CD4-positive, CD25-positive, alpha-beta regulatory T cell (primary cell): Measurements from ENCODE around the gene GRXCR2. TPM values are rescaled to one million over a fixed set of nuclear protein-coding genes. Genes with fewer than 3 reads are reported as not detected.
"Not testable (repeated sequence)": the region's sequence is repeated elsewhere in the genome, so short reads cannot be mapped to it uniquely, and the experiment has no call there.

Experiments
- ATAC-seq, 2 donors: fragments of 150-1000 bp; cut with Tn5 transposase; one replicate each; pipeline ENCODE4 v1.10.0; 2021; ENCODE audit warnings: low read depth in 2 of 2, moderate number of reproducible peaks in 2 of 2, moderate library complexity in 1 of 2
- DNase-seq, 3 donors: peaks; one replicate each; pipeline versions ENCODE4 v3.0.0 to v3.0.0-alpha.2; 2012 to 2022; ENCODE audit warnings: mixed read lengths in 1 of 3
- H3K27ac ChIP-seq: one replicate; pipeline ENCODE4 v1.7.0; 2013; ENCODE audit warnings: mild to moderate bottlenecking, low read length; ENCODE audit not compliant: insufficient read depth, poor library complexity, severe bottlenecking
- H3K27me3 ChIP-seq: one replicate; pipeline ENCODE4 v1.7.0; 2013; ENCODE audit warnings: low read length; ENCODE audit not compliant: control insufficient read depth, insufficient read depth
- H3K36me3 ChIP-seq: one replicate; pipeline ENCODE4 v1.7.0; 2013; ENCODE audit warnings: mild to moderate bottlenecking, low read length, moderate library complexity; ENCODE audit not compliant: control insufficient read depth, insufficient read depth
- H3K4me1 ChIP-seq: 2 replicates; pipeline ENCODE4 v1.7.0; 2013; ENCODE audit warnings: mild to moderate bottlenecking, low read length; ENCODE audit not compliant: insufficient read depth, control insufficient read depth, poor library complexity, severe bottlenecking
- H3K4me3 ChIP-seq: one replicate; pipeline ENCODE4 v1.7.0; 2013; ENCODE audit warnings: low read depth, mild to moderate bottlenecking, low read length, moderate library complexity
- H3K9me3 ChIP-seq, 2 experiments: 1 replicate in 1 of 2; 2 replicates in 1 of 2; pipeline ENCODE4 v1.7.0; 2013; ENCODE audit warnings: low read length in 2 of 2, mild to moderate bottlenecking in 1 of 2, moderate library complexity in 1 of 2; ENCODE audit not compliant: control insufficient read depth in 2 of 2
- H3K27ac Mint-ChIP-seq, 3 donors: one replicate each; pipeline ENCODE4 v1.8.0; 2020 to 2022; ENCODE audit warnings: mild to moderate bottlenecking in 3 of 3, mixed read lengths in 3 of 3, moderate library complexity in 2 of 3
- H3K27me3 Mint-ChIP-seq: one replicate; pipeline ENCODE4 v1.8.0; 2022; ENCODE audit warnings: mild to moderate bottlenecking, mixed read lengths
- H3K36me3 Mint-ChIP-seq: one replicate; pipeline ENCODE4 v1.8.0; 2020; ENCODE audit warnings: mixed read lengths
- H3K4me1 Mint-ChIP-seq, 4 donors: one replicate each; pipeline ENCODE4 v1.8.0; 2020 to 2022; ENCODE audit warnings: mixed read lengths in 4 of 4, mild to moderate bottlenecking in 1 of 4
- H3K4me3 Mint-ChIP-seq, 4 donors: one replicate each; pipeline ENCODE4 v1.8.0; 2020 to 2022; ENCODE audit warnings: mild to moderate bottlenecking in 4 of 4, mixed read lengths in 4 of 4, moderate library complexity in 3 of 4
- H3K9me3 Mint-ChIP-seq, 7 donors: one replicate each; pipeline ENCODE4 v1.8.0; 2020 to 2022; ENCODE audit warnings: mixed read lengths in 7 of 7, mild to moderate bottlenecking in 3 of 7, moderate library complexity in 2 of 7
- polyA plus RNA-seq, 4 donors: library from polyadenylated mRNA; unstranded; fragments of 300-500 nt; fragmentation: Illumina TruSeq; gene quantifications; one replicate each; pipeline ENCODE4 v1.2.3, GENCODE V29; 2021
- total RNA-seq: library from RNA; stranded (reverse); gene quantifications from one replicate; pipeline ENCODE4 v1.2.3, GENCODE V29; 2022

GRXCR2 gene
- total and polyA plus RNA-seq, 5 donors from 2014 or later, result 0.18 TPM; not detected in 4

GRCh38 chr5:145904743-145905142 lies 31.9 kb upstream of the GRXCR2 start:
- Mint-ChIP-seq H3K9me3 (peaks cover 0 to 4% (median 2%) of the 10 kb centered on the region in 7 donors), H3K4me1 (no peaks in the 10 kb centered on the region), H3K36me3 (no peaks in the 10 kb centered on the region), H3K4me3 (no peak overlapping the region), H3K27ac (no peak overlapping the region), H3K27me3 (peaks cover 24% of the 10 kb centered on the region)
- Histone ChIP-seq H3K4me1 (no peaks in the 10 kb centered on the region), H3K36me3 (no peaks in the 10 kb centered on the region), H3K9me3 (no peaks in the 10 kb centered on the region), H3K4me3 (no peak overlapping the region), H3K27me3 (peaks cover 6% of the 10 kb centered on the region), H3K27ac (no peak overlapping the region)
- no peak for ATAC-seq
- no peak for DNase-seq

- no peaks in the 10 kb centered on the region for H3K4me1 Mint-ChIP-seq
- no peaks in the 10 kb centered on the region for H3K36me3 Mint-ChIP-seq
- H3K27ac ChIP-seq, result no peak overlapping the region
- DNase-seq (no peak), ATAC-seq (no peak)
- H3K4me1 ChIP-seq, result no peaks in the 10 kb centered on the region
- H3K36me3 ChIP-seq, result no peaks in the 10 kb centered on the region
- H3K9me3 ChIP-seq, result no peaks in the 10 kb centered on the region
- H3K4me3 ChIP-seq, result no peak overlapping the region
- no peak overlapping the region for H3K4me3 Mint-ChIP-seq
- peaks cover 24% of the 10 kb centered on the region for H3K27me3 Mint-ChIP-seq
- peaks cover 0 to 4% (median 2%) of the 10 kb centered on the region in 7 donors for H3K9me3 Mint-ChIP-seq
- H3K27me3 ChIP-seq, result peaks cover 4% of the 10 kb centered on the region
- H3K27ac Mint-ChIP-seq, result no peak overlapping the region
Observed at GRCh38 chr5:145903867-145904266, 31.1 kb upstream of the GRXCR2 start.

DNA sequence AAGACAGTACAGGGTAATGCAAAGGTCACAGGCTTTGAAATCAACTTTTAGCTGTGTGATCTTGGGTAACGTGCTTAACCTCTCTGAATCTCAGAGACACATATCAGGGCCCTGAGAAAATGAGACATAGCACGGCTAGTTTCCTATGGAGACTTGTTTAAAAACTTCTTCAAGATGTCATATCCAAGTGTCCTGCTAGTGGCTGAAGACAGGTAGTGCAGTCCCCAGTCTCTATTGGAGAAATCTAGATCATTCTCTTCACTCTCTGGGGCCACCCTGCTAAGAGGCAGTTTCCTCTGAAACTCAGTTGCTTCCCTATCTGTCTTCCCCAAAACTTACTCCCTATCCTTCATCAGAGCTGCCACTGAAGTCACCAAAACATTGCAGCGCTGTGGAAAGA lies 30.3 kb upstream of the GRXCR2 start:
- H3K27me3 Mint-ChIP-seq, result peaks cover 28% of the 10 kb centered on the region
- H3K36me3 ChIP-seq, result no peaks in the 10 kb centered on the region

DNA sequence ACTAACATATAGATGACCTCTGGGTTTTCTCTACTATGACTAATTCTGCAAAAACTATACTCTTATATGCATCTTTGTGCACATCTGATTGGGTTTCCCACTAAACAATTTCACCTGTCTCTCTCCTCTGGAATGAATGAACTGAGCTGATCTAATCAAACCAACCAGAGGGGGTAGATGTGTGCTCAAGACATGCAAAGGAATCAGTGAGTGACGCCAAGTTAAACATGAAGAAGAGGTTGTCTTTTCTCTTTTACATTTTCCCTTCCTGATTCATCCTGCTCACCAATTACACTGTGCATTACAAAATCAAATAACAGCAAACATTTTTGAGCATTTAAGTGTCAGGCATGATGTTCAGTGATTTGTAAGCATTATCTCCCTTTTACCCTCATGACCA lies 29.6 kb upstream of the GRXCR2 start:
- Mint-ChIP-seq H3K27ac (no peak overlapping the region), H3K27me3 (peaks cover 34% of the 10 kb centered on the region), H3K4me1 (no peaks in the 10 kb centered on the region), H3K4me3 (no peak overlapping the region), H3K9me3 (peaks cover 0 to 4% (median 2%) of the 10 kb centered on the region in 7 donors), H3K36me3 (no peaks in the 10 kb centered on the region)
- no peak for ATAC-seq
- Histone ChIP-seq H3K36me3 (no peaks in the 10 kb centered on the region), H3K9me3 (no peaks in the 10 kb centered on the region), H3K27me3 (peaks cover 4% of the 10 kb centered on the region), H3K4me3 (no peak overlapping the region), H3K4me1 (no peaks in the 10 kb centered on the region), H3K27ac (no peak overlapping the region)
- DNase-seq, result no peak

More for the DNA sequence above, 30.3 kb upstream of the GRXCR2 start:
- Mint-ChIP-seq H3K4me1 (no peaks in the 10 kb centered on the region), H3K36me3 (no peaks in the 10 kb centered on the region), H3K9me3 (peaks cover 0 to 4% (median 2%) of the 10 kb centered on the region in 7 donors), H3K27ac (no peak overlapping the region), H3K4me3 (no peak overlapping the region)
- no peaks in the 10 kb centered on the region for H3K9me3 ChIP-seq
- H3K27me3 ChIP-seq, result peaks cover 4% of the 10 kb centered on the region
- H3K4me3 ChIP-seq, result no peak overlapping the region
- H3K27ac ChIP-seq, result no peak overlapping the region
- no peak for DNase-seq
- ATAC-seq, result no peak
- no peaks in the 10 kb centered on the region for H3K4me1 ChIP-seq

DNA sequence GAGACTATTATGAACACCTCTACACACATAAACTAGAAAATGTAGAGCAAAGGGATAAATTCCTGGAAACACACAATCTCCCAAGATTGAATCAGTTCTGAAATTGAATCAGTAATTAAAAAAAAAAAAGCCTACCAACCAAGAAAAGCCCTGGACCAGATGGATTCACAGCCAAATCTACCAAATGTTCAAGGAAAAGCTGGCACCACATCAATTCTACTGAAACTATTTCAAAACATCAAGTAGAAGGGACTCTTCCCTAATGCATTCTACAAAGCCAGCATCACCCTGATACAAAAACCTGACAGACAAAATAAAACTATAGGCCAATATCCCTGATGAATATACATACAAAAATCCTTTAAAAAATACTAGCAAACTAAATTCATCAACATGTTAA lies 25.4 kb upstream of the GRXCR2 start:
- Mint-ChIP-seq H3K36me3 (no peaks in the 10 kb centered on the region), H3K27me3 (peaks cover 33% of the 10 kb centered on the region), H3K4me1 (no peaks in the 10 kb centered on the region), H3K27ac (no peak overlapping the region), H3K9me3 (peaks cover 0 to 17% (median 3%) of the 10 kb centered on the region in 7 donors), H3K4me3 (no peak overlapping the region)
- ATAC-seq, result no peak
- no peaks in the 10 kb centered on the region for H3K36me3 ChIP-seq
- peaks cover 4% of the 10 kb centered on the region for H3K27me3 ChIP-seq
- H3K9me3 ChIP-seq, result no peaks in the 10 kb centered on the region
- H3K4me1 ChIP-seq, result no peaks in the 10 kb centered on the region
- no peak overlapping the region for H3K4me3 ChIP-seq
- no peak for DNase-seq
- H3K27ac ChIP-seq, result no peak overlapping the region

- H3K27ac ChIP-seq, ATAC-seq, H3K4me1 Mint-ChIP-seq, H3K4me3 ChIP-seq, H3K27me3 ChIP-seq, H3K4me3 Mint-ChIP-seq, H3K36me3 ChIP-seq, DNase-seq, H3K4me1 ChIP-seq, H3K27ac Mint-ChIP-seq, H3K9me3 ChIP-seq, H3K36me3 Mint-ChIP-seq: not testable (repeated sequence)
- Mint-ChIP-seq H3K27me3 (peaks cover 33% of the 10 kb centered on the region), H3K9me3 (peaks cover 0 to 28% (median 4%) of the 10 kb centered on the region in 7 donors)
Observed at GRCh38 chr5:145891378-145891777, 18.6 kb upstream of the GRXCR2 start.

DNA sequence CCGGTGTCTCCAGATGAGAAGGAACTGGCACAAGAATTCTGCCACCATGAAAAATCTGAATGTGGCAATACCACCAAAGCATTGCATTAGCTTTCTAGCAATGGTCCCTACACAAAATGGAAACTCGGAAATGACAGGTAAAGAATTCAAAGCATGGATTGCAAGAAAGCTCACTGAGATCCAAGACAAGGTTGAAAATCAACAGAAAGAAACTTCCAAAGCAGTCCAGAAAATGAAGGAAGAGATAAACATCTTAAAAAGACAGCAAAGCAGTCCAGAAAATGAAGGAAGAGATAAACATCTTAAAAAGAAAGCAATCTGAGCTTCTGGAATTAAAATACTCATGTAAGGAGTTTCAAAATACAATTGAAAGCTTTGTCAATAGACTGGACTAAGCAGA lies 16.8 kb upstream of the GRXCR2 start:
- ATAC-seq, result no peak
- Mint-ChIP-seq H3K9me3 (peaks cover 0 to 21% (median 4%) of the 10 kb centered on the region in 7 donors), H3K27me3 (peaks cover 33% of the 10 kb centered on the region), H3K4me1 (no peaks in the 10 kb centered on the region), H3K4me3 (no peak overlapping the region), H3K36me3 (no peaks in the 10 kb centered on the region), H3K27ac (no peak overlapping the region)
- peaks cover 13% of the 10 kb centered on the region for H3K27me3 ChIP-seq
- no peak for DNase-seq
- H3K9me3 ChIP-seq, result peaks cover 3 to 6% of the 10 kb centered on the region in 2 experiments
- H3K4me3 ChIP-seq, result no peak overlapping the region
- H3K27ac ChIP-seq, result no peak overlapping the region
- no peaks in the 10 kb centered on the region for H3K4me1 ChIP-seq
- H3K36me3 ChIP-seq, result no peaks in the 10 kb centered on the region

- ATAC-seq (no peak), DNase-seq (no peak)
- no peak overlapping the region for H3K4me3 ChIP-seq
- no peak overlapping the region for H3K27ac Mint-ChIP-seq
- no peaks in the 10 kb centered on the region for H3K36me3 ChIP-seq
- H3K36me3 Mint-ChIP-seq, result no peaks in the 10 kb centered on the region
- no peak overlapping the region for H3K27ac ChIP-seq
- peaks cover 27% of the 10 kb centered on the region for H3K27me3 Mint-ChIP-seq
- H3K9me3 Mint-ChIP-seq, result peaks cover 0 to 16% (median 4%) of the 10 kb centered on the region in 7 donors
- H3K4me1 ChIP-seq, result no peaks in the 10 kb centered on the region
- H3K27me3 ChIP-seq, result peaks cover 13% of the 10 kb centered on the region
- H3K9me3 ChIP-seq, result peaks cover 3 to 6% of the 10 kb centered on the region in 2 experiments
- H3K4me1 Mint-ChIP-seq, result no peaks in the 10 kb centered on the region
- H3K4me3 Mint-ChIP-seq, result no peak overlapping the region
Observed at GRCh38 chr5:145887976-145888574, 15.3 kb upstream of the GRXCR2 start.
